Kidney capillary endothelial cell (primary cell): ENCODE measurements around the gene CD300C.
"Not testable (repeated sequence)": the region's sequence is repeated elsewhere in the genome, so short reads cannot be mapped to it uniquely, and the experiment has no call there.

ENCODE experiments used
- DNase-seq: peaks from one replicate; pipeline ENCODE4 v3.0.0-alpha.2; 2018; ENCODE audit warnings: low spot score

CD300C gene

GRCh38 chr17:74513987-74514631, 31.8 kb downstream of the CD300C start:
- peak; percentile 60 for DNase-seq

- peak; percentile 50 for DNase-seq
Measured at GRCh38 chr17:74512624-74513091, 33.3 kb downstream of the CD300C start.

- no peak for DNase-seq
Measured at GRCh38 chr17:74512036-74512435, 33.9 kb downstream of the CD300C start.

GRCh38 chr17:74508156-74508555, 37.8 kb downstream of the CD300C start:
- no peak for DNase-seq

- not testable (repeated sequence) for DNase-seq
Measured at GRCh38 chr17:74503949-74504348, 42.0 kb downstream of the CD300C start.

- DNase-seq = no peak
Measured at GRCh38 chr17:74502861-74503260, 43.1 kb downstream of the CD300C start.

- no peak for DNase-seq
Measured at GRCh38 chr17:74499992-74500391, 45.9 kb downstream of the CD300C start.

GRCh38 chr17:74497471-74497870, 48.4 kb downstream of the CD300C start:
- no peak for DNase-seq

- peak; percentile 67 for DNase-seq
Measured at GRCh38 chr17:74493331-74493833, 52.5 kb downstream of the CD300C start.

GRCh38 chr17:74491626-74492025, 54.3 kb downstream of the CD300C start:
- DNase-seq = no peak
